ENCODE measurements around the gene GALP.
A peak's percentile ranks its signal among the peaks of the same experiment; 100 is the strongest.
"Not testable (repeated sequence)": the region's sequence is repeated elsewhere in the genome, so short reads cannot be mapped to it uniquely, and the experiment has no call there.

GRCh38 chr19:56221442-56221841 lies 45.6 kb downstream of the GALP start:
- TF ChIP-seq CTCF (conservative IDR thresholded peaks at IDR 0.05; ENCODE audit: low read depth, low read length) = peak; percentile 55; the same call in 1 of the 2 replicates
- TF ChIP-seq EZH2 (IDR thresholded peaks at IDR 0.05; ENCODE audit: low read length, unreplicated experiment) = not testable (repeated sequence)
